Transverse colon (tissue), 4 donors: ENCODE data around the gene ZNF784. TPM values are rescaled to one million over a fixed set of nuclear protein-coding genes. Genes with fewer than 3 reads are reported as not detected.

ENCODE experiments used
- DNase-seq: peaks from one replicate; pipeline ENCODE4 v3.0.0-alpha.2; 2019
- H3K27ac ChIP-seq, 4 donors: fragments of 200-600 bp; sonication (generic); 2 replicates each; pipeline ENCODE4 v1.5.1; 2016 to 2018; ENCODE audit warnings: inconsistent platforms in 4 of 4
- H3K27me3 ChIP-seq: fragments of 200-600 bp; sonication (generic); 2 replicates; pipeline ENCODE4 v1.5.1; 2017; ENCODE audit warnings: inconsistent platforms
- H3K36me3 ChIP-seq, 4 donors: fragments of 200-600 bp; sonication (generic); 2 replicates each; pipeline ENCODE4 v1.5.1; 2017 to 2019; ENCODE audit warnings: inconsistent platforms in 4 of 4
- H3K4me1 ChIP-seq, 4 donors: fragments of 200-600 bp; sonication (generic); 2 replicates each; pipeline ENCODE4 v1.5.1; 2017 to 2020; ENCODE audit warnings: inconsistent platforms in 4 of 4
- H3K4me3 ChIP-seq, 4 donors: fragments of 200-600 bp; sonication (generic); 1 replicate in 1 of 4; 2 replicates in 3 of 4; pipeline versions ENCODE4 v1.5.1 to v1.6.1; 2017 to 2019; ENCODE audit warnings: inconsistent platforms in 4 of 4
- H3K9me3 ChIP-seq, 2 donors: fragments of 200-600 bp; sonication (generic); 2 replicates each; pipeline ENCODE4 v1.5.1; 2017 to 2019; ENCODE audit warnings: inconsistent platforms in 2 of 2
- CTCF ChIP-seq, 5 experiments: fragments of 200-600 bp in 3 of 5; fragments of 450-650 bp in 2 of 5; sonication (generic) in 3 of 5; IDR thresholded peaks; 1 replicate in 2 of 5; 2 replicates in 3 of 5; pipeline ENCODE4 v1.5.1; 2016 to 2017; ENCODE audit warnings: antibody characterized with exemption in 5 of 5, inconsistent platforms in 3 of 5, mild to moderate bottlenecking in 2 of 5, moderate library complexity in 1 of 5
- EP300 ChIP-seq: sonication (generic); formaldehyde crosslinking; IDR thresholded peaks from one replicate; pipeline ENCODE4 v1.6.1; 2017; ENCODE audit warnings: antibody characterized with exemption, low read depth
- POLR2A ChIP-seq: fragments of 450-650 bp; IDR thresholded peaks from one replicate; pipeline ENCODE4 v1.6.1; 2016; ENCODE audit warnings: antibody characterized with exemption, mild to moderate bottlenecking, moderate library complexity
- POLR2AphosphoS5 ChIP-seq, 3 donors: sonication (generic); formaldehyde crosslinking; IDR thresholded peaks; one replicate each; pipeline ENCODE4 v1.6.1; 2016; ENCODE audit warnings: antibody characterized with exemption in 3 of 3
- WGBS, 2 donors: methylation state at CpG; one replicate each; pipeline ENCODE4 v1.1.5; 2018; ENCODE audit warnings: low coverage in 1 of 2; 5-methylcytosine and 5-hydroxymethylcytosine counted together
- in situ Hi-C, 4 donors: fragments of 200-750 bp; cut with MboI; loops; one replicate each; pipeline versions ENCODE4 v1.15.0 to v1.15.1; 2017; ENCODE audit warnings: low sequenced_read_pairs in 3 of 4, low pct_ligation_motif_present in 1 of 4, low pct_unique_long_range_greater_than_20kb in 1 of 4
- intact Hi-C: fragments of 100-400 bp; cut with DNase I; formaldehyde crosslinking; loops from one replicate; pipeline ENCODE4 v1.15.1; 2023; ENCODE audit warnings: low total_unique reads
- total RNA-seq, 4 donors: library from RNA; depleted of rRNA; stranded (reverse); fragments of >200 nt; gene quantifications; one replicate each; pipeline ENCODE4 v1.1.0, GENCODE V29; 2016

Gene ZNF784
- total RNA-seq, 4 donors from 2014 or later = 11.1 to 27.7 (median 14.5) TPM

- WGBS, 2 donors = 82 to 92% methylated on average over 3 to 4 of the region's 4 CpGs
- in situ Hi-C loops = no loop called here
- no peak for TF ChIP-seq CTCF (IDR thresholded peaks at IDR 0.05)
Observed at GRCh38 chr19:55594996-55595545, 29.3 kb downstream of the ZNF784 start.

GRCh38 chr19:55593096-55593772, 31.1 kb downstream of the ZNF784 start:
- intact Hi-C loops = no loop called here

More at GRCh38 chr19:55594996-55595545, 29.3 kb downstream of the ZNF784 start:
- Histone ChIP-seq H3K27ac (no peak overlapping the region), H3K9me3 (no peaks in the 10 kb centered on the region), H3K4me3 (no peak overlapping the region), H3K4me1 (peaks cover 0 to 6% (median 0%) of the 10 kb centered on the region in 4 donors), H3K36me3 (peaks cover 0 to 7% (median 0%) of the 10 kb centered on the region in 4 donors), H3K27me3 (no peaks in the 10 kb centered on the region)
- intact Hi-C loops = no loop called here
- DNase-seq = no peak

GRCh38 chr19:55592391-55593090, 31.8 kb downstream of the ZNF784 start:
- Histone ChIP-seq H3K27me3 (no peaks in the 10 kb centered on the region), H3K36me3 (peaks cover 0 to 7% (median 0%) of the 10 kb centered on the region in 4 donors), H3K4me3 (no peak overlapping the region), H3K4me1 (peaks cover 0 to 4% (median 2%) of the 10 kb centered on the region in 4 donors), H3K9me3 (no peaks in the 10 kb centered on the region), H3K27ac (no peak overlapping the region)
- no peak for DNase-seq
- in situ Hi-C loops = no loop called here
- 60 to 96% methylated on average over 1 to 65 of the region's 73 CpGs for WGBS, 2 donors
- no peak for TF ChIP-seq POLR2AphosphoS5 (IDR thresholded peaks at IDR 0.05)
- TF ChIP-seq EP300 = no peak
- no peak for TF ChIP-seq CTCF (IDR thresholded peaks at IDR 0.05)
- no peak for TF ChIP-seq POLR2A
- intact Hi-C loops = no loop called here

More at GRCh38 chr19:55593096-55593772, 31.1 kb downstream of the ZNF784 start:
- WGBS, 2 donors = 92 to 94% methylated on average over 12 to 68 of the region's 68 CpGs
- no peak for DNase-seq
- no peaks in the 10 kb centered on the region for H3K9me3 ChIP-seq
- H3K4me1 ChIP-seq = no peaks in the 10 kb centered on the region
- H3K36me3 ChIP-seq = peaks cover 0 to 7% (median 0%) of the 10 kb centered on the region in 4 donors
- H3K4me3 ChIP-seq = no peak overlapping the region
- TF ChIP-seq POLR2A = no peak
- no peak for TF ChIP-seq POLR2AphosphoS5 (IDR thresholded peaks at IDR 0.05)
- no peak for TF ChIP-seq CTCF (IDR thresholded peaks at IDR 0.05)
- no peak for TF ChIP-seq EP300
- no peaks in the 10 kb centered on the region for H3K27me3 ChIP-seq
- no peak overlapping the region for H3K27ac ChIP-seq
- in situ Hi-C loops = no loop called here

GRCh38 chr19:55591555-55591954, 32.8 kb downstream of the ZNF784 start:
- H3K27me3 ChIP-seq = no peaks in the 10 kb centered on the region
- H3K27ac ChIP-seq = no peak overlapping the region
- intact Hi-C loops (no loop called here), in situ Hi-C loops (no loop called here)
- peaks cover 0 to 7% (median 0%) of the 10 kb centered on the region in 4 donors for H3K36me3 ChIP-seq
- H3K4me3 ChIP-seq = no peak overlapping the region
- no peak for DNase-seq
- 85% methylated on average over 10 of the region's 10 CpGs; no CpG with 5 or more reads in 1 of the 2 donors for WGBS, 2 donors
- H3K4me1 ChIP-seq = peaks cover 3 to 13% (median 11%) of the 10 kb centered on the region in 4 donors
- no peaks in the 10 kb centered on the region for H3K9me3 ChIP-seq
- TF ChIP-seq POLR2A = no peak
- no peak for TF ChIP-seq EP300
- no peak for TF ChIP-seq POLR2AphosphoS5 (IDR thresholded peaks at IDR 0.05)
- no peak for TF ChIP-seq CTCF (IDR thresholded peaks at IDR 0.05)
